ENCODE measurements around the gene SMURF1. TPM values are rescaled to one million over a fixed set of nuclear protein-coding genes. Genes with fewer than 3 reads are reported as not detected.

The SMURF1 gene
- total RNA-seq, 1 donor from 2014 or later: 44.7 TPM

DNA sequence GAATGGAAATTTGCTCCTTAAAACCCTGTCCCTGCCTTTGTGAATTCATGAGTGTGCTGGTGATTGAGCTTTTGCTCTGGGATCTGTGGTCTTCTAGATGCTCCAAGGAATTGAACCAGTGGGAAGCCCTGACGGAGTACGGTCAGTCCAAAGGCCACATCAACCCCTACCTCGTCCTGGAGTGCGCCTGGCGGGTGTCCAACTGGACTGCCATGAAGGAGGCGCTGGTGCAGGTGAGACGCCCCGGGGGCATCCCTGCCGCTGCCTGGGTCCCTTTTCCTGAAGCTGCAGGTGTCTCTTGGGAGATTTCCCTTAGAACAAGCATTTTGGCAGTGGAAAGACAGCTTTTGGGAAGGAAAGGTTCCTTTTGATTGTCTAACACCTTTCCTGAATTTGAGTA is 165.2 kb downstream of the SMURF1 start:
- FAIRE-seq: no peak
- no peak for TF ChIP-seq EZH2 (IDR thresholded peaks at IDR 0.05; ENCODE audit: insufficient read depth, low read length)
- TF ChIP-seq, protein P1, sequence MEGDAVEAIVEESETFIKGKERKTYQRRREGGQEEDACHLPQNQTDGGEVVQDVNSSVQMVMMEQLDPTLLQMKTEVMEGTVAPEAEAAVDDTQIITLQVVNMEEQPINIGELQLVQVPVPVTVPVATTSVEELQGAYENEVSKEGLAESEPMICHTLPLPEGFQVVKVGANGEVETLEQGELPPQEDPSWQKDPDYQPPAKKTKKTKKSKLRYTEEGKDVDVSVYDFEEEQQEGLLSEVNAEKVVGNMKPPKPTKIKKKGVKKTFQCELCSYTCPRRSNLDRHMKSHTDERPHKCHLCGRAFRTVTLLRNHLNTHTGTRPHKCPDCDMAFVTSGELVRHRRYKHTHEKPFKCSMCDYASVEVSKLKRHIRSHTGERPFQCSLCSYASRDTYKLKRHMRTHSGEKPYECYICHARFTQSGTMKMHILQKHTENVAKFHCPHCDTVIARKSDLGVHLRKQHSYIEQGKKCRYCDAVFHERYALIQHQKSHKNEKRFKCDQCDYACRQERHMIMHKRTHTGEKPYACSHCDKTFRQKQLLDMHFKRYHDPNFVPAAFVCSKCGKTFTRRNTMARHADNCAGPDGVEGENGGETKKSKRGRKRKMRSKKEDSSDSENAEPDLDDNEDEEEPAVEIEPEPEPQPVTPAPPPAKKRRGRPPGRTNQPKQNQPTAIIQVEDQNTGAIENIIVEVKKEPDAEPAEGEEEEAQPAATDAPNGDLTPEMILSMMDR (IDR thresholded peaks at IDR 0.05; ENCODE audit: insufficient read depth, low read depth, low read length): no peak

More for the DNA sequence above, 165.2 kb downstream of the SMURF1 start:
- no peaks in the 10 kb centered on the region for H3K27me3 Mint-ChIP-seq (ENCODE audit: low read depth, unreplicated experiment)
- Histone ChIP-seq H3K27ac (ENCODE audit: low read depth, low read length) (no peak overlapping the region), H3K4me1 (ENCODE audit: insufficient read depth, low read length) (no peaks in the 10 kb centered on the region), H3K4me2 (ENCODE audit: low read length) (no peak overlapping the region), H4K20me1 (ENCODE audit: insufficient read depth, low read length) (no peaks in the 10 kb centered on the region), H3K36me3 (ENCODE audit: insufficient read depth, low read length) (peaks cover 75% of the 10 kb centered on the region), H3K4me3 (ENCODE audit: insufficient read depth, low read depth, low read length) (no peak overlapping the region), H3K79me2 (ENCODE audit: insufficient read depth, low read length) (no peaks in the 10 kb centered on the region), H3K9ac (ENCODE audit: low read length) (no peak overlapping the region), H2AFZ (ENCODE audit: low read depth, low read length) (no peak overlapping the region), H3K9me3 (ENCODE audit: insufficient read depth, low read depth, low read length) (no peaks in the 10 kb centered on the region), H3K27me3 (ENCODE audit: insufficient read depth, low read length) (no peaks in the 10 kb centered on the region)
- no peak overlapping the region for H3K4me3 Mint-ChIP-seq (ENCODE audit: unreplicated experiment)
- H3K36me3 Mint-ChIP-seq (ENCODE audit: low read depth, unreplicated experiment): peaks cover 15% of the 10 kb centered on the region
- H3K27ac Mint-ChIP-seq (ENCODE audit: unreplicated experiment): no peak overlapping the region
- no peak for DNase-seq (ENCODE audit: low read depth)
- H3K9me3 Mint-ChIP-seq (ENCODE audit: unreplicated experiment): no peaks in the 10 kb centered on the region
- H3K4me1 Mint-ChIP-seq (ENCODE audit: low read depth, unreplicated experiment): no peaks in the 10 kb centered on the region

Other genes starting within 250 kb of the SMURF1 start
- not detected in 2 replicates for gene KPNA7, start 64.0 kb upstream of the SMURF1 start, total RNA-seq
- gene MYH16, start 128.7 kb upstream of the SMURF1 start, total RNA-seq: 0.11 and 0.24 TPM in 2 replicates
- gene ARPC1A, start 181.8 kb upstream of the SMURF1 start, total RNA-seq: 185 and 198 TPM in 2 replicates
- gene ARPC1B, start 230.6 kb upstream of the SMURF1 start, total RNA-seq: 170 and 175 TPM in 2 replicates